Hematopoietic multipotent progenitor cell treated with erythropoietin and hydrocortisone succinate and interleukin-3 and kit ligand, for 15 days (in vitro differentiated cells): ENCODE data around the gene ADD3.
A peak's percentile ranks its signal among the peaks of the same experiment; 100 is the strongest.
"Not testable (repeated sequence)": the region's sequence is repeated elsewhere in the genome, so short reads cannot be mapped to it uniquely, and the experiment has no call there.

ENCODE experiments used
- DNase-seq: peaks from one replicate; pipeline ENCODE4 v3.0.0-alpha.2; 2015; ENCODE audit warnings: low spot score

The ADD3 gene

DNA sequence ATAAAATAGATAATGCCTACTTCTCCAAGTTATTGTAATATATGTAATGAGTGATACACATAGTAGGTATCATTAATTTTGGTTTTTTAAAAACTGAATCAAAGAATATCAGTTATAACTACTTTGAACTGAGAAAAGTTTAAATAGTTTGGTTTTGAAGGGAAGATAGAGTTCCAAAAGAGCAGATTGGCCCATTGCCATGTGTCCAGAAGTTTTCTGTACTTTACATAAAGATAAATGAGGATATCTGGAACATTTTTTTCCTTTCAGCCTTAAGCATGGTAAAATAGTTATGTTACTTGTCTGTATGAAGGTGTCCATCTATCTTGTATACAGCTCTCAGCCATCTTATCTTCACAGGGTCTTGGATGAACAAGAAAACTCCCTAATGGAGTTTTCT is 101.7 kb downstream of the ADD3 start:
- DNase-seq = no peak

GRCh38 chr10:110110338-110110737 is 102.6 kb downstream of the ADD3 start:
- no peak for DNase-seq

- DNase-seq = no peak
These were observed 106.0 kb downstream of the ADD3 start for GRCh38 chr10:110113670-110114337.

DNA sequence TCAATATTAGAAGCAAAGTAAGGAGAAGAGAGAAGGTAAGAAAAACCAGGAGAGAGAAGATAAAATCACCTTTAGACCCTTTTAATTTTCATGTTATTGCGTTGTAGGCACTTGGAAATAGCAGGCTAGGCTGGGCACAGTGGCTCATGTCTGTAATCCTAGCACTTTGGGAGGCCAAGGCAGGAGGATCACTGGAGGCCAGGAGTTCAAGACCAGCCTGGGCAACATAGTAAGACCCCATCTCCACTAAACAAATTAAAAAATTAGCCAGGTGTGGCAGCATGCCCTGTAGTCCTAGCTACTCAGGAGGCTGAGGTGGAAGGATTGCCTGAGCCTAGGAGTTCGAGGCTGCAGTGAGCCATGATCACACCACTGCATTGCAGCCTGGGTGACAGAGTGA is 106.9 kb downstream of the ADD3 start:
- DNase-seq = not testable (repeated sequence)

DNA sequence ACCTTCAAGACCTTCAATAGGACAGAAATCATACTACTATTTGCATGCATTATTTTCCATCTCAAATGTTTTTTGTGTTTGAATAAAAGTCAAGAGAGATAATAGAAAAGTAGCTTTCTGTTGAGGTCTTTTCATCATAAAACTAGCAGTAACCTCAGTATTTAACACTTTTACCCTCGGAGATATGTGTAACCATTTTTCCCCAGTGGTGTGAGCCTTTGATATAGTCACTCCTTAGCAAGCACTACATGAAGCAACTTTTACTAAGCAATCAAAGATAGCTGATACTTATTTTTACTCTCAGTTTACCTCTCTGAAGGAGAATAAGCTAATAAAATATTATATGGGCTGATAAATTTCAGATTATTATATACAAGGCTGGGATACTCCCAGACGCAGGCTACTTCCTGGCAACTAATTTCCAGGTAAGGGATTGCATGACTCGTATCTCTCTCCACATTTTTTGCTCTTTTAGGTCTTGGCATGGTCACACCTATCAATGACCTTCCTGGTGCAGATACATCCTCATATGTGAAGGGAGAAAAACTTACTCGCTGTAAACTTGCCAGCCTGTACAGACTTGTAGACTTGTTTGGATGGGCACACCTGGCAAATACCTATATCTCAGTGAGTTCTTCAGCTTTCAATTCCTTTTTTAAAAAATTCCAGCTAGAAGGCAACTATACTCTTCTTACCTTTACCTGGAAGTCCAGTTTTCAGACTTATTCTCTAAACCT is 108.2 kb downstream of the ADD3 start:
- no peak for DNase-seq

DNA sequence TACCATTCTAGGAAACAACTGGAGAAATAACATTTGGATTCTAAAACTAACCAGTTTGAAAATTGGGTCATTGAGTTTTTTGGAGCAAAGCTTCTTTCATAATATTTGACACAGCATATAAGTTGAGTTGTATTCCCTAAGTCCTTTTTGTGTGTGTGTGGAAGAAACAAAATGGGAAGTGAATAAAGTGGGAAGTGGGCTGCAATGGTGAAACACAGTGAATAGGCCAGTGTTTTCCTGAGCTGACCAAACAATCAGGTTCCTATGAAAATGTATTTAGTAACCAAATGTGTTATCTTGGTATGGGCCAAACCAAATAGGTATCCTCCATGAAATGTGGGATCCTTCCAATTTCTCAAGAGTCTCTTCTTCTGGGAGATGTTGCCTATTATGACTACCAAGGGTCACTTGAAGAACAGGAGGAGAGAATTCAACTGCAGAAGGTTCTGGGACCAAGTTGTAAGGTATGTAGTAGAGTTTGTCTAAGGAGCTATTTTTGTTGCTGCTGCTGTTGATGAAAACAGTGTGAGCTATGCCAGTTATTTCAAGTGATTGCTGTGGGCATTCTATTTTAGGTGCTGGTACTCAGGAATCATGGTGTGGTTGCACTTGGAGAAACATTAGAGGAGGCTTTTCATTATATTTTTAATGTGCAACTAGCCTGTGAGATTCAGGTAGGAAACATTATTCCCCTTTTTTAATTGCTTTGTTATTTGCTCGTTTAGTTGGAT is 111.3 kb downstream of the ADD3 start:
- DNase-seq = no peak

- DNase-seq = no peak
These were observed 115.8 kb downstream of the ADD3 start for GRCh38 chr10:110123594-110123993.

GRCh38 chr10:110129490-110129889 is 121.7 kb downstream of the ADD3 start:
- no peak for DNase-seq

- no peak for DNase-seq
These were observed 127.1 kb downstream of the ADD3 start for GRCh38 chr10:110134917-110135316.

DNA sequence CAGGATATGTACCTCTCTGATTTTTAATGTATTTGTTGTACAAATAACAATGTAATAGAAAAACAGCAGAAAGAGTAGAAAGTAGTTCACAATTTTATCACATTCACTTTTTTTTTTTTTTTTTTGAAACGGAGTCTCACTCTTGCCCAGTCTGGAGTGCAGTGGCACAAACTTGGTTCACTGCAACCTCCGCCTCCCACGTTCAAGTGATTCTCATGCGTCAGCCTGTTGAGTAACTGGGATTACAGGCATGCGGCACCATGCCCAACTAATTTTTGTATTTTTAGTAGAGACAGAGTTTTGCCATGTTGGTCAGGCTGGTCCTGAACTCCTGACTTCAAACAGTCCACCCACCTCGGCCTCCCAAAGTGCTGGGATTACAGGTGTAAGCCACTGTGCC is 128.1 kb downstream of the ADD3 start:
- DNase-seq = not testable (repeated sequence)

GRCh38 chr10:110137142-110137545 is 129.4 kb downstream of the ADD3 start:
- DNase-seq = peak; percentile 88

GRCh38 chr10:110138197-110138812 is 130.5 kb downstream of the ADD3 start:
- DNase-seq = peak; percentile 91

DNA sequence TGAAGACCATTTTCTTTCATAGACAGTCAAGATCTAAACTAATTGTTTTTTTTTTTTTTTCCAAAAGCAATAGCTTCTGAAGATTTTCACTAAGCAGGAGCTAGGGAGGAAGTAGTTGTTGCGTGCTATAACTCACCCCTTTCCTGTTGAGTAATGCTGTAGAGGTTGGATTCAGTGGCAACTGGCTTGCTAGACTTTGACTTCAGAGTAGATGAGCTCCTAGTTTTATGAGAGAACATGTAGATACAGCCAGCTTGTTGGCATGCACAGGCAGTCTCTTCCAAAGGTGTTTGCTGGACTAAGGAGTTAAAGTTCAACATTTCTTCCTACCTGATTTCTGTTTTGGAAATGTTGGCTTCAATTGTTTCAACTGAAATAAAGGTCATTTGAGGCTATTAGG is 133.4 kb downstream of the ADD3 start:
- DNase-seq = no peak

- DNase-seq = no peak
These were observed 134.3 kb downstream of the ADD3 start for GRCh38 chr10:110141871-110142635.

GRCh38 chr10:110142965-110143364 is 135.2 kb downstream of the ADD3 start:
- DNase-seq = no peak

DNA sequence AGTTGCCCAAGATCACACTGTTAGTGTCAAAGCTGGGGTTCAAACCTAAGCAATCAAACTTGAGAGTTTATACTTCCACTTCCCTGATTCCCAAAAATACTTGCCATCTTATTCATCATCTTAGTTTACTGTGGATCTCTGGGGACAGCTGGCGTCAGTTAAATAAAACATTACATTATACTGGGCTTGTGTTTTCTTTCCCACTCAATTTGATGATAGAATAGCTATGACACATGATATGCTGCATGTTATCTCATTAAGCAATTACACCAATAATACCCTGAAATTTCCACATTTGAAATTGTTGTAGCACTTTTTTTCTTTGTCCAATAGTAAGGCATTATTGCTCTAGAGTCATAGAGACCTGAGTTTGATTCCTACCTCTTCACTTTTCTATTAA is 136.7 kb downstream of the ADD3 start:
- no peak for DNase-seq

DNA sequence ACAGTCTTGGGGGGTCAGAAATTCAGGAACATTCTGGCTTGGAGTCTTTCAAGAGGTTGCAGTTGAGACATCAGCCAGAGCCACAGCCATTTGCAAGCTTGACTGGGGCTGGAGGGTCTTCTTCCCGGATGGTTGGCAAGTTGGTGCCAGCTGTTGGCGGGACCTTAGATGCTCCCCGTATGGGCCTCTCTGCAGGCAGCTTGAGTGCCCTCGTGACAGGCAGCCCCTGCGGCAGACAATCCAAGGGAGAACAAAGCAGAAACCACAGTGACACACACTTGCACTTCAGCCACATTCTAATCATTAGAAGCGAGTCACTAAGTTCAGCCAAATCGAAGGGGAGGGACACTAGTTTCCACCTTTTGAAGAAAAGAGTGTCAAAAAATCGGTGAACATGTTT is 140.2 kb downstream of the ADD3 start:
- DNase-seq = peak; percentile 31

DNA sequence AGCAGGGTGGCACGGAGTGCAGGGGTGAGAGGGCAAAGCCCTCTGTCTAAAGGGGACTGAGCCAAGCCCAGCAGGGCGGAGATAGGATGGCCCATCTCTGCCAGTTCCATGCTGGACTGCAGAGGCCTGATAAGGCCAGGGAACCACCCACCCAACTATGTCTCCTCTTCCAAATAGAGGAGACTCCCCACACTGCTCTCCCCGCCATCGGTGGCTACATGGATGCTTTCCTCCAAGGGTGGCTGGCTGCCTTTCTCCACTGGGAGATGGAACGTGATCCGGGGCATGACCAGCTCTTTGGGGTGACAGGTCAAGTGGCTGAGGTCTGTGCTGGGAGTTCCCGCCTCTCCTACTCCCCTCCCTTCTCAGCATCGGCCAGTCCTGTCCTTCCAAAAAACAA is 141.5 kb downstream of the ADD3 start:
- DNase-seq = peak; percentile 93

DNA sequence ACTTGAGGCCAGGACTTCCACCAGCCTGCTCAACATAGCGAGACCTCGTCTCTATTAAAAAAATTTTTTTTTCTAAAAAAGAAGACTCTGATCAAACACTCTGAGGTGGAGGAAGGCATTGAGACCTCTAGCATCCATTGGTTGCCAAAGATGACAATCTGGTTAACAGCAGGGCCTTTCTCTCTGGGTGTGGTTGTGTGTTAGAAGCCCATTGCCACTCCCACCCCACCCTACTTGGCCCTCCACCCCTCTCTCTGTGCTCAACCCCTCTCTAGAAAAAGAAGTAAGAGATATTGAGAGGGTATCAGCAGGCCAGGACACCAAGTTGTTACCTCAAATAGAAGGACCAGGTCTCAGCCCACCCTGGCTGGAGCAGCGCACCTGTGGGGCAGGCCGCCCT is 142.3 kb downstream of the ADD3 start:
- peak; percentile 89 for DNase-seq

DNA sequence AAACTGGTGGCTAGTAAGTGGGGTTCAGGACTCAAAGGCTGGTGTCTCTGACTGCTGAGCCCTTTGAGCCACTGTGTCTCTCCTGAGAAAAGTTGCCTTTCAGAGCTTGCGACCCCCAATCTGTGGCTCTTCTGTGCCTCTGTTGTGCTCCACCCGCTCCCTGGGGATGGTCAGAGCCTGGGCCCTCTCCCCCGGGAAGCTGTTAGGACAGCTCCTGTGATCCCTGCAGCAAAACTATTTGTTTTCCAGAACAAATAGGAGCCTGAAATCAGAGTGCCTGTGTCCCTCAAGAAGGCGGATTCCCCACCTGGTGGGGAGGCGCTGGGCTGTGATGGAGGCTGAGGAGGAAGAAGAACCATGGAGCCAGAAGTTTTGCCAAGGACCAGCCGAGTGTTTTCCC is 143.2 kb downstream of the ADD3 start:
- DNase-seq = no peak

DNA sequence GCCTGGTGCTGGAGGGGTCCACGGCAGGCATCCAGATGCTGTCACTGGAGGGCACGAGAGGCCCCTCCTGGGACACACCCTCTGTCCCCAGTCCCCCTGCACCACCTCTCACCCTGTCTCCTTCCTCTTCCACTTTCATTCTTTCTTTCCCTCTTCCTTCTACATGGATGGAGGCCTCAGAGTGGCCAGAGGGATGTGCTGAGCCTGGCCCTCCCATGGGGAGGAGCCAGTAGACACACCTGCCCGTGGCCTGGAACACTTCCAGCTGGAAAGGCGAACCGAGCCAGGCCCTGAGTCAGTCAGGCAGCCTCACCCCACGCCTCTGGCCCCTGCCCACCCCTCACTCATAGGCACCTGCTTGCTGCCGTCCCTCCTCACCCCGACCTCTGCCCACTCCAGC is 143.7 kb downstream of the ADD3 start:
- DNase-seq = peak; percentile 86

DNA sequence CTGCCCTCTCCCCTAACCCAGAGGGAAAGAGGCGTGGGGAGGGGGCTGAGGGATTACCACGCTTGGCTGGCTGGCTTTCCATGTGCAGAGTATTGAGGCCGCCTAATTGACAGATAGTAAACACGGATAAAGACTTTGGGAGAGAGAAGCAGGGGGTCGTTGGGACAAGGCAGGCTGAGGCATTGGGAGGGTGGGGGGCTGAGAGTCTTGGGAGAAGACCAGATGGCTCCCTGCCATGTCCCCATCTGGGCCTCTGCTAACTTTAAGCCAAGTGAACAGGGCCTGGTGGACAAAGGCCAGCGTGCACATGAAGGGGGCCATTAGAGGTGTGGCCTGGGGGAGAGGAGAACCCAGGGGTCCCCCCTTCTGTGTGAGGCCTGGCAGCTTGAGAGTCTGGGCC is 144.2 kb downstream of the ADD3 start:
- DNase-seq = no peak
